KOPT-K1 (cell line): Measurements from ENCODE around the gene PADI4.

Experiments
- H3K27ac ChIP-seq: fragments of 200-600 bp; sonication (generic); 2 replicates; pipeline ENCODE4 v1.5.1; 2016; ENCODE audit warnings: antibody characterized with exemption, mild to moderate bottlenecking, low read depth, low read length; ENCODE audit not compliant: poor library complexity, severe bottlenecking
- H3K36me3 ChIP-seq: fragments of 200-600 bp; sonication (generic); 2 replicates; pipeline ENCODE4 v1.5.1; 2017; ENCODE audit warnings: antibody characterized with exemption, mild to moderate bottlenecking, low read length, moderate library complexity; ENCODE audit not compliant: insufficient read depth
- H3K9me3 ChIP-seq: fragments of 200-600 bp; sonication (generic); 2 replicates; pipeline ENCODE4 v1.5.1; 2017; ENCODE audit warnings: antibody characterized with exemption, low read length, mild to moderate bottlenecking; ENCODE audit not compliant: insufficient read depth, poor library complexity, severe bottlenecking

The PADI4 gene

GRCh38 chr1:17276568-17276967, 31.4 kb upstream of the PADI4 start:
- Histone ChIP-seq H3K9me3 (no peaks in the 10 kb centered on the region), H3K27ac (no peak overlapping the region)

GRCh38 chr1:17277511-17278159, 30.4 kb upstream of the PADI4 start:
- no peaks in the 10 kb centered on the region for H3K9me3 ChIP-seq
- no peaks in the 10 kb centered on the region for H3K36me3 ChIP-seq
- H3K27ac ChIP-seq: no peak overlapping the region

More at GRCh38 chr1:17276568-17276967, 31.4 kb upstream of the PADI4 start:
- H3K36me3 ChIP-seq: no peaks in the 10 kb centered on the region

GRCh38 chr1:17278996-17279830, 28.8 kb upstream of the PADI4 start:
- H3K27ac ChIP-seq: no peak overlapping the region
- H3K36me3 ChIP-seq: no peaks in the 10 kb centered on the region
- H3K9me3 ChIP-seq: no peaks in the 10 kb centered on the region

GRCh38 chr1:17280436-17280835, 27.6 kb upstream of the PADI4 start:
- no peaks in the 10 kb centered on the region for H3K9me3 ChIP-seq
- no peaks in the 10 kb centered on the region for H3K36me3 ChIP-seq
- no peak overlapping the region for H3K27ac ChIP-seq

- no peaks in the 10 kb centered on the region for H3K9me3 ChIP-seq
- no peaks in the 10 kb centered on the region for H3K36me3 ChIP-seq
- H3K27ac ChIP-seq: no peak overlapping the region
Measured at GRCh38 chr1:17280894-17281293, 27.1 kb upstream of the PADI4 start.

- H3K27ac ChIP-seq: no peak overlapping the region
- no peaks in the 10 kb centered on the region for H3K9me3 ChIP-seq
- no peaks in the 10 kb centered on the region for H3K36me3 ChIP-seq
Measured at GRCh38 chr1:17281775-17282181, 26.2 kb upstream of the PADI4 start.

- H3K36me3 ChIP-seq: no peaks in the 10 kb centered on the region
- H3K27ac ChIP-seq: no peak overlapping the region
- H3K9me3 ChIP-seq: no peaks in the 10 kb centered on the region
Measured at GRCh38 chr1:17282836-17283235, 25.2 kb upstream of the PADI4 start.

- H3K27ac ChIP-seq: no peak overlapping the region
- no peaks in the 10 kb centered on the region for H3K36me3 ChIP-seq
- H3K9me3 ChIP-seq: no peaks in the 10 kb centered on the region
Measured at GRCh38 chr1:17286646-17287045, 21.4 kb upstream of the PADI4 start.

- H3K36me3 ChIP-seq: no peaks in the 10 kb centered on the region
- no peak overlapping the region for H3K27ac ChIP-seq
- H3K9me3 ChIP-seq: no peaks in the 10 kb centered on the region
Measured at GRCh38 chr1:17287130-17287776, 20.7 kb upstream of the PADI4 start.

GRCh38 chr1:17289721-17290120, 18.3 kb upstream of the PADI4 start:
- H3K9me3 ChIP-seq: no peaks in the 10 kb centered on the region
- no peak overlapping the region for H3K27ac ChIP-seq
- no peaks in the 10 kb centered on the region for H3K36me3 ChIP-seq

- Histone ChIP-seq H3K27ac (no peak overlapping the region), H3K9me3 (no peaks in the 10 kb centered on the region), H3K36me3 (no peaks in the 10 kb centered on the region)
Measured at GRCh38 chr1:17290553-17290952, 17.4 kb upstream of the PADI4 start.

- no peak overlapping the region for H3K27ac ChIP-seq
- H3K9me3 ChIP-seq: no peaks in the 10 kb centered on the region
- no peaks in the 10 kb centered on the region for H3K36me3 ChIP-seq
Measured at GRCh38 chr1:17292299-17293160, 15.5 kb upstream of the PADI4 start.

GRCh38 chr1:17293681-17294425, 14.1 kb upstream of the PADI4 start:
- no peak overlapping the region for H3K27ac ChIP-seq
- no peaks in the 10 kb centered on the region for H3K36me3 ChIP-seq
- no peaks in the 10 kb centered on the region for H3K9me3 ChIP-seq

GRCh38 chr1:17295292-17295691, 12.7 kb upstream of the PADI4 start:
- no peaks in the 10 kb centered on the region for H3K36me3 ChIP-seq
- H3K27ac ChIP-seq: no peak overlapping the region
- H3K9me3 ChIP-seq: no peaks in the 10 kb centered on the region
